NCI-H2171 (cell line): Measurements from ENCODE around the gene BTNL8.
"Not testable (repeated sequence)": the region's sequence is repeated elsewhere in the genome, so short reads cannot be mapped to it uniquely, and the experiment has no call there.

ENCODE experiments used
- DNase-seq: peaks from one replicate; lab custom pipeline; 2025; lab: John Stamatoyannopoulos, UW

BTNL8 gene

DNA sequence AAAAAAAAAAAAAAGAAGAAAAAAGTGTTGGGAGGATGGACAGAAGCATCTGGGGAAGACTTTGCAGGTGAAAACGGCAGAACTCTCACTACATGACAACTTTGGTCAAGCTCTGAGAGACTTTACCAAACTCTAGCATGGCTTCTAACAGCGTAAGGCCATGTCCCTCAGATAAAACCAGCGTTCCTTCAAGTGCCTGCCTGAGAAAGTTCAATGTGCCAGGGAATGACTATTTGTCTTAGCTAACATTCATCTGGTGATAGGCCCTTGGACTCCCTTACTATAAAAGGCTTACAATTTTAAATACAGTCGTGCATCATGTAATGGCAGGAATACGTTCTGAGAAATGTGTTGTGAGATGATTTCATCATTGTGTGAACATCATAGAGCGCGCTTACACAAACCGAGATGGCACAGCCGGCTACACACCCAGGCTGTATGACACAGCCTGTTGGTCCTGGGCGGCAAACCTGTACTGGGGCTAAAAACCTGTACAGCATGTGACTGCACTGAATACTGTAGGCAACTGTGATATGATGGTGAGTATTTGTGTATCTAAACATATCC lies 23.0 kb upstream of the BTNL8 start:
- no peak for DNase-seq

DNA sequence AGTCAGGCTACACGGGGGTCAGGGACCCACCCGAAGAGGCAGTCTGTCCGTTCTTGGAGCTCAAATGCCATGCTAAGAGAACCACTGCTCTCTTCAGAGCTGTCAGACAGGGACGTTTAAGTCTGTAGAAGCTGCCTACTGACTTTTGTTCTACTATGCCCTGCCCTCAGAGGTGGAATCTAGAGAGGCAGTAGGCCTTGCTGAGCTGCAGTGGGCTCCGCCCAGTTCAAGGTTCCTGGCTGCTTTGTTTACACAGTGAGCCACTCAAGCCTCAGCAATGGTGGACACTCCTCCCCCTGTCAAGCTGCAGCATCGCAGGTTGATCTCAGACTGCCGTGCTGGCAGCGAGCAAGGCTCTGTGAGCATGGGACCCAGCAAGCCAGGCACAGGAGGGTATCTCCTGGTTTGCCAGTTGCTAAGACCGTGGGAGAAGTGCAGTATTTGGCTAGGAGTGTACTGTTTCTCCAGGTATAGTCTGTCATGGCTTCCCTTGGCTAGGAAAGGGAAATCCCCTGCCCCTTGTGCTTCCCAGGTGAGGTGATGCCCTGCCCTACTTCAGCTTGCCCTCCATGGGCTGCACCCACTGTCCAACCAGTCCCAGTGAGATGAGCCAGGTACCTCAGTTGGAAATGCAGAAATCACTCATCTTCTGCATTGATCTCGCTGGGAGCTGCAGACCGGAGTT lies 13.0 kb upstream of the BTNL8 start:
- not testable (repeated sequence) for DNase-seq

DNA sequence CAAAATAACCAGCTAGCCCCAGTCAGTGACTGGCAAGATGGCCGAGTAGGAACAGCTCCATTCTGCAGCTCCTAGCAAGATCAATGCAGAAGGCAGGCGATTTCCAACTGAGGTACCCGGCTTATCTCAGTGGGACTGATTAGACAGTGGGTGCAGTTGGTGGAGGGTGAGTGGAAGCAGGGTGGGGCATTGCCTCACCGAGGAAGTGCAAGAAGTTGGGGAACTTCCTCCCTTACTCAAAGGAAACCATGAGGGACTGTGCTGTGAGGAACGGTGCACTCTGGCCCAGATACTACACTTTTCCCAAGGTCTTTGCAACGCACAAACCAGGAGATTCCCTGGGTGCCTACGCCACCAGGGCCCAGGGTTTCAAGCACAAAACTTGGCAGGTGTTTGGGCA lies 9.6 kb upstream of the BTNL8 start:
- DNase-seq: no peak

DNA sequence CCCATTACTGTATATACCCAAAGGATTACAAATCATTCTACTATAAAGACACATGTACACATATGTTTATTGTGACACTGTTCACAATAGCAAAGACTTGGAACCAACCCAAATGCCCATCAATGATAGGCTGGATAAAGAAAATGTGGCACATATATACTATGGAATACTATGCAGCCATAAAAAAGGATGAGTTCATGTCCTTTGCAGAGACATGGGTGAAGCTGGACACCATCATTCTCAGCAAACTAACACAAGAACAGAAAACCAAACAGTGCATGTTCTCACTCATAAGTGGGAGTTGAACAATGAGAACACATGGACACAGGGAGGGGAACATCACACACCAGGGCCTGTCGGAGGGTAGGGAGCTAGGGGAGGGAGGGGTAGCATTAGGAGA lies 3.6 kb upstream of the BTNL8 start:
- DNase-seq: not testable (repeated sequence)

DNA sequence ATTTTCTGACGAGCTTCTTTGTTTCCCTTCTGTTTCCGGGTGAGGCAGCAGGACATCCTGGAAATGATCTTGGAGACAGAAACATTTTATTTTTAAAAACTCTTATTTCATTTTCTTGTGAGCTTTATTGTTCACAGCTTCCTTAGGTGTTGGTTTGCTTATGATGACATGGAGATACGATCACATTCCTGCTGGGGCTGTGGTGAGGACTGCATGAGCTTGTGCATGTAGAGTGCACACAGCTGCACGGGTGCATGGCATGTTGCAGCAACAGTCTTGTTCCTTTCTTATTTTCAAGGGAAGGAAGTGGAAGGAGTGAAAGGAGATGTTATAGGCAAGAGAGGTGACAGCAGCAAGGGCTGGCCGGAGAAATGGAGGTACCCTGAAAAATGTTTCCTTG lies 1.2 kb downstream of the BTNL8 start:
- DNase-seq: no peak

DNA sequence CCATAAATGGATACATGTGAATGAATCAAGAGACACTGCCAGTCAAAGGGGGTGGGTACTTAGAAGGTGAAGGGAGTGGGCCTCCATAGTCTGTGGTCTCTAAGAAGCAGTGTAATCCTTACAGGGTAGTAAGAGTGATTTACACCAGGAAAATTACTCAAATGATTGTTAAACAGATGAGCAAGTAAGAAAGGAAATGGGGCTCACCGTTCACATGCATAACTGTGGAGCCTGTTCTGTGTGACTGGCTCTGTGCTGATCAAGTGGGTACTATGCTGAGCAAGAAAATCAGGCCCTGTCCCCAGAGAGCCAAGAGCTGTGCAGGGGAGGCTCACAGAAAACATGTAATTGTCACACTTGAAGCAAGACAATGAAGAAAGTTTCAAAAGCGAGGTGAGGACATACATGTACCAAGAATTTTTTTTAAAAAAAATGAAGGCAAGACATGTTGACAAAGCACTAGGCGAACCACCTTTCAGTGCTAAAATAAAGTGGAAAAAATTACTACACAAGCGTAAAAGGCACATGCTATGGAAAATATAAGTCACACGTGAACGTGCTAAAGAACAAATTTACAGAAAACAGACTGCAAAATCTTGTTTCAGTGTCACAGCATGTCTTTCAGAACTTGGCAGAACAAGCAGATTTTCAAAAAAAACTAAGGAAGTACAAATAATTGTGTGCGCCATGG lies 2.5 kb downstream of the BTNL8 start:
- no peak for DNase-seq

DNA sequence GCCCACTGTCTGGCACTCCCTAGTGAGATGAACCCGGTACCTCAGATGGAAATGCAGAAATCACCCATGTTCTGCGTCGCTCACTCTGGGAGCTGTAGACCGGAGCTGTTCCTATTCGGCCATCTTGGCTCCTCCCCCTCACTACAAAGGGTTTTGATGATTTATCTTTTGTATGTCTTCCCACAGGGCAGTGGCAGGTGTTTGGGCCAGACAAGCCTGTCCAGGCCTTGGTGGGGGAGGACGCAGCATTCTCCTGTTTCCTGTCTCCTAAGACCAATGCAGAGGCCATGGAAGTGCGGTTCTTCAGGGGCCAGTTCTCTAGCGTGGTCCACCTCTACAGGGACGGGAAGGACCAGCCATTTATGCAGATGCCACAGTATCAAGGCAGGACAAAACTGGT lies 9.4 kb downstream of the BTNL8 start:
- no peak for DNase-seq

DNA sequence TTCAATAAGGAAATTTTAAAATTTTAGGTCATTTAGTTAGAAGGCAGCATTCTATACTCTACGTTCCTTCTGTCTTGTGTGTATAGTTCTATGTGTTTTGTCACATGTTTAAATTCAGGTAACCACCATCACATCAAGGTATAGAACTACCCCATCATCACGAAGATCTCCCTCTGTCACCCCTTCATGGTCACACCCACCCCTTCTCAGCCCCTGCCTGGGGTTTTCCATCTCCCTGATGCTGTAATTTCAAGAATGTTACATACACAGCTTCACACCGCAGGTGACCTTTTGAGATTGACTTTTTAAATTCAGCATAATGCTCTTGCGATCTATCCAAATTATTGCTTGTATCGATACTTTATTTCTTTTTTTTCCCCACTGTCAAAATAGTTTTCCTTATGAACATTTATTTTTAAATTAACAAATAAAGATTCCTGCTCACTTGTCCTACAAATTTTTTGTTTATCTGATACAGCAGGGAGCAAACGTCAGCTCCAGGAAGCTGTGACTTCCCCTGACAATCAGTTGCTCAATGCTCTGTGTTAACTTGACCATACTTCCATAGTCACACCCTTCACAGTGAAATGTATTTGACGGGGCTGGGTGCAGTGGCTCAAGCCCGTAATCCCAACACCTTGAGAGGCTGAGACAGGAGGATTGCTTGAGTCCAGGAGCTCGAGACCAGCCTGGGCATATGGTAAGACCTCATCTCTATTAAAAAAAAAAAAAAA lies 10.2 kb downstream of the BTNL8 start:
- DNase-seq: no peak

DNA sequence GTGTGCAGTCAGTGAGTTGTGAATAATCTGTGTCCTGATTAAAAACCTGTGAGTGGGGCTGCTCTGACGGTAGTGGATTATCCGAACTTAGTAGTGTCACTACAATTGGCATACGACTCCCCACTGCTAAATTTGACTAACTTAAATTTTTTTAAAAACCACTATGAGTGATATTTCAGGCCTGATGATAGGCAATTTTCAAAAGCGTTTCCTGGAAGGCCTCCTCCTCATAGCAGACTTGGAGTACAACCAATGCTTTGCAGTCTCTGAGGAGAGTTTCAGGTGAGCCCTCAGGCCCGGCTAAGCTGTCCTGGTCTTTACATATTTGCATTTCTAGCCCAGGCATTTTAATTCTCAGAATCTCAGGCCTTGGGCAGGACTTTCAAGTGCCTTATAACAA lies 10.8 kb downstream of the BTNL8 start:
- DNase-seq: no peak

DNA sequence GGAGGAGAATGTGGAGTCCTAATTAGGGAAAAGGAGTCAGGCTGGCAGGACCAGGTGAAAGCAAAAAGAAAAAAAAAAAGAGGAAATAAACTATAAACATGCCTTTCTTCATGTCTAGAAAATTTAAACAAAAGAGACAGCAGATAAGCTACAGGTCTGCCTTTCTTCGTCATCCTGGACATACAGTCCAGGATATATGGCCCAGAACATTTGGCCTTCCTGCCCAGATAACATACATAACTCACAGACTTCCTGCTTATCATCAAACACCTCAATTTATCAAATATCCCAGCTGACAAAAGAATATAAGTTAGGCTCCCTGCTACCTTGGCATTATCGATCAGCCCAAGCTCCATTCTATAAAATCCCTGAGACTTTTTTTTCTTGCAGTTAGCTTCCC lies 11.2 kb downstream of the BTNL8 start:
- no peak for DNase-seq

DNA sequence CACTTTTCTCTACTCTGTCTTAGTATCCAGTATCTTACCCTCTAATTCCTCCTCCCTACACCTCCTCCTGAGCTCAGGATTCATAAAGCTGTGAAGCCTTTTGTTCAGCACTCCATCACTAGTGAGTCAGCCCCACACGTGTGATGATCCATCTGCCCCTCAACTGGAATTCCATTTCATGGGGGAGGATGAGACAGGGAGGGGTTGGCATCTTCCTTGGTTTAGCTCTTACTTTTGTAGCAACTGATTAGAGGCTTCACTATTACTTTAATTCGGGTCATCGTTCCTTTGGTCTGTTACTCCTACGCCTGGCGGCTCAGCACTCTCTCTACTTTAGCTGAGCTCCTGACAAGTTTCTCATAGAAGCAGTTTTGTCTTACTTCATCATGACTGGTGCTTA lies 11.8 kb downstream of the BTNL8 start:
- no peak for DNase-seq

DNA sequence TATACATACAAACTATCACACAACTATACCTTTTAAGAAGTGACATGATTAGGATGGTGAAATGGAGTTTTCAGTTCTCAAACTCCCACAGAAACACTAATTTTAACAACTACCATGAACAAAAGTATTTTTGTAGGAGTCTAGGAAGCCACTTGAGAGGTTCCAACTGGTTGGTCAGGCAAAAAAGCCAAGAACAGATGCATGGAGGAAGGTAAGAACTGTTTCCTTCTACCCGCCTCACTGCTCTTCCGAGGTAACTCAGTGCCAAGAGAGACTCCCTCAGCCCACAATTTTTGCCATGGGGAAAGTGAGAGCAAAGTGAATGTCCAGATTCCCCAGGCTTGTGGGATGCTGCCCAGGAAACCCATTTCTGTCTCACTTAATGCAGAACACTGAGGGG lies 15.7 kb downstream of the BTNL8 start:
- no peak for DNase-seq

DNA sequence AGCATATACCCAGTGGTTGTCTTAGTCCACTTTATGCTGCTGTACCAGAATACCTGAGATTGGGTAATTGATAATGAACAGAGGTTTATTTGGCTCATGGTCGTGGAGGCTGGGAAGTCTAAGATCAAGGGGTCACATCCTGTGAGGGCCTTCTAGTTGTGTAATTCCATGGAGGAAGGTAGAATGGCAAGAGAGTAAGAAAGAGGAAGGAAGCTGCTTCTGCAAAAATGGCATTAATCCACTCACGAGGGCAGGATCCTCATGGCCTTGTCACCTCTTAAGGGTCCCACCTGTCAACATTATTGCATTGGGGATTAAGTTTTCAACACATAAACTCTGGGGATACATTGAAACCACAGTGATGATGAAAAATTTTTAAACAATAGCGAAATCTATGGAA lies 17.0 kb downstream of the BTNL8 start:
- no peak for DNase-seq

DNA sequence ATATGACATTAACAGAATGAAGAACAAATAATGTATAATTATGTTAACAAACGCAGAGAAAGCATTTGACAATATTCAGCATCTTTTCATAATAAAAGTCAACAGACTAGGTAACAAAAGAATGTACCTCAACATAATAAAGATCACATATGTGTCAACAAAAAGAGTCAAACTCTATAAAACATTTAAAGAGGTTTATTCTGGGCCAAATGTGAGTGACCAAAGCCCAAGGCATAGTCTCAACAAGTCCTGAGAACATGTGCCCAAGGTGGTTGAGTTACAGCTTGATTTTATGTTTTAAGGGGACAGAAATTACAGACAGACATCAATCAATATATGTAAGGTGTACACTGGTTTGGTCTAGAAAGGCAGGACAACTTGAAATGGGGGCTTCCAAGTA lies 19.4 kb downstream of the BTNL8 start:
- no peak for DNase-seq

DNA sequence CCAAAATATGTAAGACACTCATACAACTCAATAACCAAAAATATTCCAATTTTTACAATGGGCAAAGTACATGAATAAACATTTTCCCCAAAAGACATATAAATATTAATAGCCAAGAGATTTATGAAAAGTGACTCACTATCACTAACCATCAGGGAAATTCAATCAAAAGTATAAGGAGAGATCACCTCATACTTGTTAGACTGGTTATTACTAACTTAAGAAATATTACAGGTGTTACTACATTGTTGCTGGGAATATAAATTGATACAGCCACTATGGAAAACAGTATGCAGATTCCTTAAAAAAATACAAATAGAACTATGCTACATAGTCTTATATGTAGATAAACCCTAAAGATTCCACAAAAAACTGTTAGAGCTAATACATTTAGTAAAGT lies 21.8 kb downstream of the BTNL8 start:
- no peak for DNase-seq

DNA sequence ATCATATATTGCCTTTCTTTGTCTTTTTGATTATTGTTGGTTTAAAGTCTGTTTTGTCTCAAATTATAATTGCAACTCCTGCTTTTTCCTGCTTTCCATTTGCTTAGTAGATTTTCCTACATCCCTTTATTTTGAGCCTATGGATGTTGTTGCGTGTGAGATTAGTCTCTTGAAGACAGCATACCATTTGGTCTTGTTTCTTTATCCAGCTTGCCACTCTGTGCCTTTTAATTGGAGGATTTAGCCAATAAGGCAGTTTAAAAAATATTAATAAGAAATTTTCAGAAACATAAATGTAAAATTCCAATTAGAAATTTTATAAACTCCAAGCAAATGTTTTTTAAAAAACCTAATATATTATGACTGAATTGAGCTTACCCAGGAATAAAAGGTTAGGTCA lies 24.0 kb downstream of the BTNL8 start:
- no peak for DNase-seq

DNA sequence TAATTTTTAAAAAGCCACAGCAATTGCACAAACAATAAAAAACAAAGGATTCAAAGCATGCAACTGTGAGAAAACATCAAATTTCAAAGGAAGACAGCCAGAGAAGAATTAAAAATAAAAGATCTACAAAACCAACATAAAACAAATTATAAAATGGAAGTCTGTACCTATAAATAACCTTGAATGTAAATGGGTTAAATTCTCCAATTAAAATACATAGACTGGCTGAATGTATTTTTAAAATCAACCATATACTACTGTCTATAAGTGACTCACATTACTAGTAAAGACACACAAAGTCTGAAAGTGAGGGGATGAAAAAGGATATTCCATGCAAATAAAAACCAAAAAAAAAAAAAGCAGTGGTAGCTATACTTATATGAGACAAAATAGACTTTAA lies 33.7 kb downstream of the BTNL8 start:
- no peak for DNase-seq

DNA sequence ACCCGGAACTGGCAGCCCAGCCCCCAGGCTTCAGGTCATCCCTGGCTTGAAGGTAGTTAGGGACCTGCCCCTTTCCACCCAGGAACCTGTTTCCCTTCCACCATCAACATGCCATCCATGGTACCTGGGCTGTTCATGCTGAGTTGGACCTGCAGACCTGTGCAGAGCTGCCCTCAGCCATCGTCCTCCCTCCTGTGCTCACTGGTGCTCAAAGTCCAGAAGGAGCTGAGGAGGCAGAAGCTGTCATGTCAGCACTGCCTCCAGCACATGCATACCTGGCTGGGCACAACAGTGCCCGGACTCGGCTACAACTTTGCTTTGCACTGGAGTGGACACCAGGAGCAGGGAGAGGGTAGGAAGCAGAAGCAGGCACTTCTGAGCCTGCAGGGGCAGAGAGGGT lies 36.2 kb downstream of the BTNL8 start:
- no peak for DNase-seq

DNA sequence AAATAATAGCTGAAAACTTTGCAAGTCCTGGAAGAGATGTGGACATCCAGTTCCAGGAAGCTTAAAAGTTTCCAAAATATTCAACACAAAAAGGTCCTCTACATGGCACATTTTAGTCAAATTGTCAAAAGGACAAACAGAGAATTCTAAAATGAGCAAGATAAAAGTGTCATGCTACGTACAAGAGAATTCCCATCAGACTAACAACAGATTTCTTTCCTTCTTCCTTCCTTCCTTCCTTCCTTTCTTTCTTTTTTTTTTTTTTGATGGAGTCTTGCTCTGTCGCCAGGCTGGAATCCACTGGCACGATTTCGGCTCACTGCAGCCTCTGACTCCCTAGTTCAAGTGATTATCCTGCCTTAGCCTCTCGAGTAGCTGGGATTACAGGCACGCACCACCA lies 39.3 kb downstream of the BTNL8 start:
- no peak for DNase-seq

DNA sequence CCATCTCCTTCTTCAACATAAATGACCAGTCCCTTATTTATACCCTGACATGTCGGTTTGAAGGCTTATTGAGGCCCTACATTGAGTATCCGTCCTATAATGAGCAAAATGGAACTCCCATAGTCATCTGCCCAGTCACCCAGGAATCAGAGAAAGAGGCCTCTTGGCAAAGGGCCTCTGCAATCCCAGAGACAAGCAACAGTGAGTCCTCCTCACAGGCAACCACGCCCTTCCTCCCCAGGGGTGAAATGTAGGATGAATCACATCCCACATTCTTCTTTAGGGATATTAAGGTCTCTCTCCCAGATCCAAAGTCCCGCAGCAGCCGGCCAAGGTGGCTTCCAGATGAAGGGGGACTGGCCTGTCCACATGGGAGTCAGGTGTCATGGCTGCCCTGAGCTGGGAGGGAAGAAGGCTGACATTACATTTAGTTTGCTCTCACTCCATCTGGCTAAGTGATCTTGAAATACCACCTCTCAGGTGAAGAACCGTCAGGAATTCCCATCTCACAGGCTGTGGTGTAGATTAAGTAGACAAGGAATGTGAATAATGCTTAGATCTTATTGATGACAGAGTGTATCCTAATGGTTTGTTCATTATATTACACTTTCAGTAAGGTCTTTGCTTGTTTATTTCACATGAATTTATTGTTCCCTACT lies 51.5 kb downstream of the BTNL8 start:
- no peak for DNase-seq

DNA sequence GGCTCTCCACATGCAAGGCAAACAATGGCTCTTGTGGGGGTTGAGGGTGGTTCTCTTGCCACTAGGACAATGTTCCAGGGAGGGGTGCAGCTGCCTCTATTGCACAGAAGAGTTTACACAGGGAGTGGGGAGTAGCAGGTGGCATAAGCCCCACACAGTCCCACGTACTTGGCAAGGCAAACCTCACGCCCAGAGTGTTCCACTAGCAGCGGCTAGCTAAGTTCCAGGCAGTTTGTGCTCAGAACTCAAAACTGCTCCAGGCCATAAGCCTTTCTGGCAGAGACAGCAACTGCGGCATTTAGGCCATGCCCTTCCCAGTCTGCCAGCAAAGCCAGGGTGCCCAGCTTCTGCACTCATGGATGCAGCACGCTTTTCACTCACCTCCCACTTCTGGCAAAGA lies 60.7 kb downstream of the BTNL8 start:
- DNase-seq: no peak

DNA sequence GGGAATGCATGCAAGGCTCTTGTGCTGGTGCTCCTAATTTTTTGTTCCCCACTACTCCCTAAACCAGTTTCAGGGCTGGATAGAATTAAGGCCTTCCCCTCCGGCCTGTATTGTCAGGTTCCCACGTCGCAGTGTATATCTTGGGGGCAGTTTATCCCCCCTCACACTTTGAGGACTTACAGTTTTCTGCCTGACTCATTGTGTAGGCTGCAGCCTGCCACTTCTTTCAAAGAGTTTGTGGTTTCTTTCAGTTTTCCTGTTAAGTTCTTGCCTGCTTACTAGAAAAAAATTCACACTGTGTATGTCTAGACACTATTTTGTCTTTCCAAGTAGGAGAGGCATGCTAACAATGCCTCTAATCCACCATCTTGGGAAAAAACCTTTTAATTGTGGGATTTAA lies 61.2 kb downstream of the BTNL8 start:
- no peak for DNase-seq

DNA sequence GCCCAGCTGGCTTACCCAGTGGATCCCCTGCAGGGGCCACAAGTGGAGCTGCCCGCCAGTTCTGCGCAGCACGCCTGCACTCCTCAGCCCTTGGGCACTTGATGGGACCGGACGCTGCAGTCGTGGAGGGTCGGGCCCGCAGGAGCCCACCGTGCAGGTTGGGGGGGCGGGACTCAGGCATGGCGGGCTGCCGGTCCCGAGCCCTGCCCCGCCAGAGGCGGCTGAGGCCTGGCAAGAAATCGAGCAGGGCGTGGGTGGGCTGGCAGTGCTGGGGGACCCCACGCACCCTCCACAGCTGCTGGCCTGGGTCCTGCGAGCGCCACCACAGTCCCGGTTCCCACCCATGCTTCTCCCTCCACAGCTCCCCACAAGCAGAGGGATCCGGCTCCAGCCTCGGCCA lies 70.4 kb downstream of the BTNL8 start:
- DNase-seq: no peak
